ENCODE measurements around the gene F8.

- TF ChIP-seq CTCF (IDR thresholded peaks at IDR 0.05) (no peak), POLR2AphosphoS5 (IDR thresholded peaks at IDR 0.05) (no peak)
Observed at GRCh38 chrX:154828016-154828408, 194.5 kb downstream of the F8 start.
